H1 (cell line): ENCODE data around the gene COL5A1. TPM values are rescaled to one million over a fixed set of nuclear protein-coding genes. Genes with fewer than 3 reads are reported as not detected.

Experiments used
- ASH2L ChIP-seq: fragments of 200-600, 300-600 bp; sonication (generic); IDR thresholded peaks from one replicate; pipeline ENCODE4 v1.7.1; 2017; ENCODE audit warnings: low read length
- CHD7 ChIP-seq: fragments of 300-600 bp; sonication (generic); IDR thresholded peaks from 2 replicates; pipeline ENCODE4 v1.7.1; 2012; ENCODE audit warnings: low read length, moderate library complexity, mild to moderate bottlenecking, inconsistent platforms; ENCODE audit not compliant: insufficient replicate concordance
- GABPA ChIP-seq: IDR thresholded peaks from 2 replicates; pipeline ENCODE4 v1.6.1; 2011; ENCODE audit warnings: mild to moderate bottlenecking, low read length, moderate library complexity, borderline replicate concordance; ENCODE audit not compliant: insufficient read depth
- GTF2F1 ChIP-seq: IDR thresholded peaks from 2 replicates; pipeline ENCODE4 v1.6.1; 2012; ENCODE audit warnings: low read depth, low read length, improper control_type of control experiment, borderline replicate concordance
- HDAC6 ChIP-seq: IDR thresholded peaks from one replicate; pipeline ENCODE4 v1.7.1; 2012; ENCODE audit warnings: low read depth, mild to moderate bottlenecking, inconsistent platforms, low read length, moderate library complexity
- KDM1A ChIP-seq: fragments of 200-600, 300-600 bp; sonication (generic); IDR thresholded peaks from 2 replicates; pipeline ENCODE4 v1.7.1; 2016; ENCODE audit warnings: mild to moderate bottlenecking, low read length, borderline replicate concordance
- MAFK ChIP-seq: IDR thresholded peaks from 2 replicates; pipeline ENCODE4 v1.6.1; 2012; ENCODE audit warnings: low read depth, mild to moderate bottlenecking, improper control_type of control experiment, low read length
- SIRT6 ChIP-seq: IDR thresholded peaks from one replicate; pipeline ENCODE4 v1.7.1; 2012; ENCODE audit warnings: low read length, inconsistent platforms
- TCF12 ChIP-seq: IDR thresholded peaks from 2 replicates; pipeline ENCODE4 v1.6.1; 2011; ENCODE audit warnings: low read depth, mild to moderate bottlenecking, low read length
- TEAD4 ChIP-seq: IDR thresholded peaks from 2 replicates; pipeline ENCODE4 v1.6.1; 2012; ENCODE audit warnings: low read depth, low read length, inconsistent platforms, mixed read lengths
- polyA plus RNA-seq, 7 experiments: library from polyadenylated mRNA; depleted of rRNA in 3 of 7; stranded (reverse) in 5 of 7; unstranded in 2 of 7; fragments of >200 nt in 5 of 7; fragments of 200-250 nt in 2 of 7; gene quantifications; 1 replicate in 5 of 7; 2 replicates in 1 of 7; 4 replicates in 1 of 7; pipeline versions ENCODE4 v1.2.1 to v1.2.3, GENCODE V29; 2011 to 2013; ENCODE audit warnings: missing spikeins in 2 of 7, mixed read lengths in 2 of 7
- total RNA-seq: library from RNA; stranded (reverse); fragmentation: NEBNext Ultra II Directional; extraction: Animal tissue kit (Norgen Biotek cat#: 25700); gene quantifications from 2 replicates; pipeline ENCODE4 v1.2.1, GENCODE V29; 2021

COL5A1 gene
- total and polyA plus RNA-seq, 2 of the 8 experiments (the other 6 are each of a cell fraction or from before 2014, with no cell fraction given), result 3.8 to 12.0 TPM

GRCh38 chr9:134699343-134699740 lies 57.7 kb downstream of the COL5A1 start (continued):
- TF ChIP-seq CHD7 (no peak), GABPA (no peak), HDAC6 (no peak), KDM1A (no peak), TCF12 (no peak), SIRT6 (no peak), ASH2L (no peak), MAFK (no peak), TEAD4 (no peak), GTF2F1 (no peak)
